WTC11 (cell line): ENCODE measurements around the gene PRKAG2. TPM values are rescaled to one million over a fixed set of nuclear protein-coding genes. Genes with fewer than 3 reads are reported as not detected.

Source experiments
- ATAC-seq: fragments of 200-7000 bp; cut with Tn5 transposase; 2 replicates; pipeline ENCODE4 v1.10.0; 2021; ENCODE audit warnings: mild to moderate bottlenecking, moderate library complexity
- CTCF ChIA-PET: fragments of 300-600 bp; sonication (Branson Sonifier 250); formaldehyde crosslinking; loops from one replicate; lab custom pipeline; 2021; ENCODE audit warnings: antibody characterized with exemption; lab: Charles Lee
- POLR2A ChIA-PET: fragments of 350-600 bp; sonication (Branson Sonifier 250); formaldehyde crosslinking; loops from one replicate; lab custom pipeline; 2021; ENCODE audit warnings: antibody characterized with exemption; lab: Charles Lee
- DNase-seq: peaks from one replicate; pipeline ENCODE4 v3.0.0; 2021; ENCODE audit warnings: low spot score
- H3K27ac Mint-ChIP-seq: 2 replicates; pipeline ENCODE4 v1.8.0; 2021; ENCODE audit warnings: mixed read lengths
- H3K27me3 Mint-ChIP-seq: 2 replicates; pipeline ENCODE4 v1.8.0; 2021; ENCODE audit warnings: low read depth, mild to moderate bottlenecking, moderate library complexity, mixed read lengths
- H3K36me3 Mint-ChIP-seq: 2 replicates; pipeline ENCODE4 v1.8.0; 2021; ENCODE audit warnings: mixed read lengths
- H3K4me1 Mint-ChIP-seq: 2 replicates; pipeline ENCODE4 v1.8.0; 2022; ENCODE audit warnings: mixed read lengths
- H3K4me3 Mint-ChIP-seq: 2 replicates; pipeline ENCODE4 v1.8.0; 2021; ENCODE audit warnings: mild to moderate bottlenecking, moderate library complexity, mixed read lengths
- H3K9me3 Mint-ChIP-seq: 2 replicates; pipeline ENCODE4 v1.8.0; 2021; ENCODE audit warnings: mixed read lengths
- E2F1 ChIP-seq: sonication (generic); formaldehyde crosslinking; IDR thresholded peaks from 2 replicates; pipeline ENCODE4 v1.8.0; 2022; ENCODE audit warnings: mild to moderate bottlenecking, missing genetic modification reagents
- EMX1 ChIP-seq: fragments of 250-450 bp; sonication (Bioruptor Pico); IDR thresholded peaks from 2 replicates; pipeline ENCODE4 v1.8.0; 2021; ENCODE audit warnings: mild to moderate bottlenecking
- ERG ChIP-seq: fragments of 250-450 bp; sonication (Bioruptor Pico); IDR thresholded peaks from 2 replicates; pipeline ENCODE4 v1.8.0; 2021; ENCODE audit warnings: mild to moderate bottlenecking
- ESRRA ChIP-seq: sonication (generic); formaldehyde crosslinking; IDR thresholded peaks from 2 replicates; pipeline ENCODE4 v1.8.1; 2022; ENCODE audit warnings: mild to moderate bottlenecking, missing genetic modification reagents, borderline replicate concordance
- FOXP1 ChIP-seq: sonication (generic); formaldehyde crosslinking; IDR thresholded peaks from 2 replicates; pipeline ENCODE4 v1.8.0; 2022; ENCODE audit warnings: missing genetic modification reagents, mild to moderate bottlenecking, moderate library complexity, borderline replicate concordance
- GRHL2 ChIP-seq: fragments of 250-450 bp; sonication (Bioruptor Pico); IDR thresholded peaks from 2 replicates; pipeline ENCODE4 v1.8.0; 2022; ENCODE audit warnings: mild to moderate bottlenecking, moderate library complexity; ENCODE audit not compliant: insufficient replicate concordance, severe bottlenecking
- KAT7 ChIP-seq: sonication (generic); formaldehyde crosslinking; IDR thresholded peaks from 2 replicates; pipeline ENCODE4 v1.8.1; 2023; ENCODE audit warnings: missing genetic modification reagents, mild to moderate bottlenecking, borderline replicate concordance
- SMAD3 ChIP-seq: sonication (generic); formaldehyde crosslinking; IDR thresholded peaks from 2 replicates; pipeline ENCODE4 v1.8.0; 2022; ENCODE audit warnings: missing genetic modification reagents, mild to moderate bottlenecking, borderline replicate concordance
- SOX15 ChIP-seq: fragments of 250-450 bp; sonication (Bioruptor Pico); IDR thresholded peaks from 2 replicates; pipeline ENCODE4 v1.9.0; 2021; ENCODE audit warnings: mild to moderate bottlenecking
- TEAD1 ChIP-seq: sonication (generic); formaldehyde crosslinking; IDR thresholded peaks from 2 replicates; pipeline ENCODE4 v1.8.0; 2022; ENCODE audit warnings: mild to moderate bottlenecking, missing genetic modification reagents
- TEAD4 ChIP-seq: sonication (generic); formaldehyde crosslinking; IDR thresholded peaks from 2 replicates; pipeline ENCODE4 v1.8.0; 2022; ENCODE audit warnings: mild to moderate bottlenecking, missing genetic modification reagents
- TP53 ChIP-seq: sonication (generic); formaldehyde crosslinking; IDR thresholded peaks from 2 replicates; pipeline ENCODE4 v1.8.1; 2023; ENCODE audit warnings: mild to moderate bottlenecking, missing genetic modification reagents
- ZBTB21 ChIP-seq: sonication (generic); formaldehyde crosslinking; IDR thresholded peaks from 2 replicates; pipeline ENCODE4 v1.8.1; 2023; ENCODE audit warnings: mild to moderate bottlenecking, missing genetic modification reagents, borderline replicate concordance
- ZNF263 ChIP-seq: sonication (generic); formaldehyde crosslinking; IDR thresholded peaks from 2 replicates; pipeline ENCODE4 v1.8.1; 2022; ENCODE audit warnings: low read depth, mild to moderate bottlenecking, moderate library complexity, missing genetic modification reagents
- ZNF396 ChIP-seq: fragments of 250-450 bp; sonication (Bioruptor Pico); IDR thresholded peaks from 2 replicates; pipeline ENCODE4 v1.8.0; 2021; ENCODE audit warnings: mild to moderate bottlenecking, moderate library complexity, borderline replicate concordance
- ZNF416 ChIP-seq: fragments of 250-450 bp; sonication (Bioruptor Pico); IDR thresholded peaks from 2 replicates; pipeline ENCODE4 v1.9.0; 2021; ENCODE audit warnings: mild to moderate bottlenecking, inconsistent platforms
- ZNF423 ChIP-seq: fragments of 250-450 bp; sonication (Bioruptor Pico); IDR thresholded peaks from 2 replicates; pipeline ENCODE4 v2.1.2; 2022; ENCODE audit warnings: mild to moderate bottlenecking, moderate library complexity
- total RNA-seq: library from RNA; stranded (reverse); gene quantifications from 3 replicates; pipeline ENCODE4 v1.2.3, GENCODE V29; 2021
- TF ChIP-seq, protein P1 (sequence below): sonication (generic); formaldehyde crosslinking; IDR thresholded peaks from 2 replicates; pipeline ENCODE4 v1.8.0; 2023; ENCODE audit warnings: missing genetic modification reagents
- TF ChIP-seq, protein P2 (sequence below): sonication (generic); formaldehyde crosslinking; IDR thresholded peaks from 2 replicates; pipeline ENCODE4 v1.8.0; 2022; ENCODE audit warnings: mild to moderate bottlenecking, missing genetic modification reagents

Gene PRKAG2
- total RNA-seq, 1 experiment from 2014 or later = 20.3 TPM

GRCh38 chr7:151809864-151810170, 67.1 kb downstream of the PRKAG2 start:
- ChIA-PET POLR2A (no interaction called here), CTCF (interaction anchor here (0.9 kb wide), 1 partner anchor 26 kb away, joined by 3 read pairs; no protein-coding TSS in a partner anchor)
- Mint-ChIP-seq H3K4me3 (no peak overlapping the region), H3K27me3 (peaks cover 21% of the 10 kb centered on the region), H3K27ac (no peak overlapping the region), H3K9me3 (no peaks in the 10 kb centered on the region), H3K4me1 (peaks cover 18% of the 10 kb centered on the region), H3K36me3 (no peaks in the 10 kb centered on the region)
- ATAC-seq (no peak), DNase-seq (no peak)
- no peak for TF ChIP-seq TP53 (CRISPR knock-in tag)
- no peak for TF ChIP-seq SMAD3
- TF ChIP-seq, protein P1, sequence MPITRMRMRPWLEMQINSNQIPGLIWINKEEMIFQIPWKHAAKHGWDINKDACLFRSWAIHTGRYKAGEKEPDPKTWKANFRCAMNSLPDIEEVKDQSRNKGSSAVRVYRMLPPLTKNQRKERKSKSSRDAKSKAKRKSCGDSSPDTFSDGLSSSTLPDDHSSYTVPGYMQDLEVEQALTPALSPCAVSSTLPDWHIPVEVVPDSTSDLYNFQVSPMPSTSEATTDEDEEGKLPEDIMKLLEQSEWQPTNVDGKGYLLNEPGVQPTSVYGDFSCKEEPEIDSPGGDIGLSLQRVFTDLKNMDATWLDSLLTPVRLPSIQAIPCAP (CRISPR knock-in tag) = no peak
- no peak for TF ChIP-seq KAT7
- TF ChIP-seq, protein P2, sequence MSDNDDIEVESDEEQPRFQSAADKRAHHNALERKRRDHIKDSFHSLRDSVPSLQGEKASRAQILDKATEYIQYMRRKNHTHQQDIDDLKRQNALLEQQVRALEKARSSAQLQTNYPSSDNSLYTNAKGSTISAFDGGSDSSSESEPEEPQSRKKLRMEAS (CRISPR knock-in tag) = no peak
- TF ChIP-seq ZBTB21 (CRISPR knock-in tag) = no peak
- TF ChIP-seq E2F1 = no peak
- no peak for TF ChIP-seq GRHL2 (CRISPR knock-in tag)
- no peak for TF ChIP-seq ERG (CRISPR knock-in tag)
- no peak for TF ChIP-seq FOXP1 (CRISPR knock-in tag)
- TF ChIP-seq TEAD1 (CRISPR knock-in tag) = no peak
- no peak for TF ChIP-seq ZNF416 (CRISPR knock-in tag)
- no peak for TF ChIP-seq ESRRA
- no peak for TF ChIP-seq EMX1 (CRISPR knock-in tag)
- TF ChIP-seq ZNF423 (CRISPR knock-in tag) = no peak

DNA sequence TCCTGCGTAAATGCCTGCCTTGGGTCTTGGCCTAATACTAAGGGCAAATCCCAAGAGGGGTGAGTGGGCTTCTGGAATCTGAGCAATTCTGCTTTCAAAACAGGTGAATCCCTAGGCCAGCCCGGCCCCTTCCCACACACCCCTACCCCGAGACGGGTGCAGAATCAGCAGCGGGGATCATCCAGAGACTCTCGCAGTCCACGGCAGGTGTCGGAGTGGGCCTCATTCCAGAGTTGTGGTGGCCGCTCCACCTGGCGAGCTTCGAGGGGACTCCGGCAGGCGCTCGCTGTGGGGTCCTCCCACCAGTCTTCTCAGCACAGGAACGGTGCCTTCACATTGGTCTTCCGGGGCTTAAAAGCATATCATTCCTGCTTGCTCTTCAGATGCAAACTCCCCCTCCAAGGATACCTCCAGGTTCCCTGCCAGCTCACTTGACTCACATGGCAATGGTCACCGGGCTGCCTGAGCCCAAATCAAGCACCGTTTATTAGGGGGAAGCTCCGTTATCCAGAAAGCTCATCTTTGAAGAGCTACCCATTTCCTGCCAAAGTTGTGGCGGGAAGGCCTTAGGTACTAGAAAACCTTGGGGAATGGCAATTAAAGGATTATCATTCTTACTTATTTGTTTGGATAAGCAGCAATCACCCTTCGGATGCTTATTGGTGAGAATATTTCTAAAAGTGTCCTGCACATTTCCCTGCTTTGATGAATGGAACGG, 67.6 kb downstream of the PRKAG2 start:
- no peak overlapping the region for H3K4me3 Mint-ChIP-seq
- TF ChIP-seq SOX15 (CRISPR knock-in tag) (no peak), TEAD4 (no peak), GRHL2 (CRISPR knock-in tag) (no peak), ZNF416 (CRISPR knock-in tag) (no peak)
- no peaks in the 10 kb centered on the region for H3K36me3 Mint-ChIP-seq
- peaks cover 13% of the 10 kb centered on the region for H3K4me1 Mint-ChIP-seq
- peaks cover 17% of the 10 kb centered on the region for H3K27me3 Mint-ChIP-seq
- POLR2A ChIA-PET = no interaction called here
- no peak for ATAC-seq
- H3K27ac Mint-ChIP-seq = no peak overlapping the region
- CTCF ChIA-PET = interaction anchor here (0.9 kb wide), 1 partner anchor 26 kb away, joined by 3 read pairs; no protein-coding TSS in a partner anchor
- H3K9me3 Mint-ChIP-seq = no peaks in the 10 kb centered on the region
- no peak for DNase-seq

DNA sequence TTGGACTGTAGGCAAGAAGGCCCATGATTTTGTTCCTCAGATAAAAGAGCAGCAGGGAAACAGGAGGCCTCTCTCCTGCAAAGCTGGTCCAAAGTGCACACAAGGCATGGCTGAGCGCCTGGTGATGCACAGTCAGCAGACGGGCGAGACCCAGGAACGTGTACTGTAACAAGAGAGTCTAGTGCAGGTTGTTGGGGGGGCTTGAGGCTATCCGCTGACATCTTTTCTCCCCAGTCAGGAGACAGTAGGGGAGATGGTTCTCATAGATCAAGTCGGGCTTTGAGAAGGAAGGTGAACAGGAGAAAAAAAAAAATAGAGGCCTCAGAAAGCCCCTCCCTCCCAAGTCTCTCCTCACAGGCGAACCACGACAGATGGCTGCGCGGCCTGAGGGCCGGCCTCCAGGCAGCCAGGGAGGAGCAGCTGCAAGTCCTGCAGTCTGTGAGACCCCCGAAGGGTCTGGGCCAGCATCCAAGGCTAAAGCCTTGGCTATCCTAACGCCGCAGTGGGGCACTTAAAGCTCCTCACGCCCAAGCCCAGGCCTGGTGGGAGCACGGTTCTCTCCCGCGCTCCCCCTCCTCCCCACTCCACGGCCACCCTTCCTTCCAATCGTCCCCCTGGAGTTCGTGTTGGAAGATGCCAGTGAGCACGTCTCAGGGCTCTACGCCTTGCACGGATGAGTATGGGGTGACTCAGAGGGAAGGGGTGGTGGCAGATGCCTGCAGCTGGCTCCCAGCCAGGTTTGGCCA, 68.3 kb downstream of the PRKAG2 start:
- CTCF ChIA-PET = interaction anchor here (0.9 kb wide), 1 partner anchor 25 kb away, joined by 3 read pairs; no protein-coding TSS in a partner anchor
- H3K27me3 Mint-ChIP-seq = peaks cover 9% of the 10 kb centered on the region
- peak; percentile 78 for TF ChIP-seq ZNF263 (CRISPR knock-in tag)
- no peak for TF ChIP-seq ZNF396 (CRISPR knock-in tag)

More for the DNA sequence above, 68.3 kb downstream of the PRKAG2 start:
- DNase-seq (no peak), ATAC-seq (no peak)
- H3K4me1 Mint-ChIP-seq = peaks cover 5% of the 10 kb centered on the region
- H3K27ac Mint-ChIP-seq = no peak overlapping the region
- no peak overlapping the region for H3K4me3 Mint-ChIP-seq
- no peaks in the 10 kb centered on the region for H3K9me3 Mint-ChIP-seq
- POLR2A ChIA-PET = no interaction called here
- H3K36me3 Mint-ChIP-seq = no peaks in the 10 kb centered on the region
